ENCODE measurements around the gene CGB2.
"Not testable (repeated sequence)": the region's sequence is repeated elsewhere in the genome, so short reads cannot be mapped to it uniquely, and the experiment has no call there.

Gene CGB2

DNA sequence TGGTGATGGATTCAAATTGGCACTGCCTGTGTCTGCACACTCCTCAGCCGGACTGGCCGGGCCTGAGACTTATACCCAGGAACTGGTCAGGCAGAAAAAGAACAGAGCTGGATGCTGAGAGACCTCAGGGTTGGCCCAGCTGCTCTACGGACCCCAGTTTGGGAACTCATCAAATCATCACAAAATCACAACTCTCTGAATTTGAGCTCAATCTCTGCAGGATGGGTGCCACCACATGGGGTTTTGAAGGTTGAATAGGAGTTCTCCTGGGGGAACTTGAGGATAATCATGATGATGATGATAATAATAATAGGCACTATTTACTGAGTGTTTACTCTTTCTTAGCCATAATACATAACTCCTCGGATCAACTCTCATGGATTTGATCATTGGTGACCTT is 11.0 kb downstream of the CGB2 start:
- H3K27me3 ChIP-seq (ENCODE audit: control insufficient read depth, insufficient read depth, low read length); H3K4me3 ChIP-seq (ENCODE audit: low read length); H3K9me3 ChIP-seq (replicated peaks; ENCODE audit: low read length); H3K9ac ChIP-seq (ENCODE audit: low read depth, low read length); H3K4me2 ChIP-seq (ENCODE audit: low read length); H3K36me3 ChIP-seq (ENCODE audit: insufficient read depth, low read length): not testable (repeated sequence)
- peaks cover 19% of the 10 kb centered on the region for H3K4me1 ChIP-seq (ENCODE audit: control insufficient read depth, insufficient read depth, low read length)

DNA sequence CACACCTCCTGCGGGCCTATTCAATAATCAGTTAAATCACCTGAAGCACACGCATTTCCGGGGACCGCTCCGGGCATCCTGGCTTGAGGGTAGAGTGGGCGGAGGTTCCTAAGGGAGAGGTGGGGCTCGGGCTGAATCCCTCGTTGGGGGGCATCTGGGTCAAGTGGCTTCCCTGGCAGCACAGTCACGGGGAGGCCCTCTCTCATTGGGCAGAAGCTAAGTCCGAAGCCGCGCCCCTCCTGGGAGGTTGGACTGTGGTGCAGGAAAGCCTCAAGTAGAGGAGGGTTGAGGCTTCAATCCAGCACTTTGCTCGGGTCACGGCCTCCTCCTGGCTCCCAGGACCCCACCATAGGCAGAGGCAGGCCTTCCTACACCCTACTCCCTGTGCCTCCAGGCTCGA is 11.9 kb downstream of the CGB2 start, which contains the start of gene CGB5:
TSS of gene CGB5 (plus strand) at position 301 of the 400 bp plus-strand sequence. CDS start 362 bp downstream, outside the sequence.
- H3K9ac ChIP-seq (ENCODE audit: low read depth, low read length); H3K9me3 ChIP-seq (replicated peaks; ENCODE audit: low read length); H3K27me3 ChIP-seq (ENCODE audit: control insufficient read depth, insufficient read depth, low read length); H3K4me2 ChIP-seq (ENCODE audit: low read length); H3K4me3 ChIP-seq (ENCODE audit: low read length); H3K36me3 ChIP-seq (ENCODE audit: insufficient read depth, low read length): not testable (repeated sequence)
- peaks cover 17% of the 10 kb centered on the region for H3K4me1 ChIP-seq (ENCODE audit: control insufficient read depth, insufficient read depth, low read length)

DNA sequence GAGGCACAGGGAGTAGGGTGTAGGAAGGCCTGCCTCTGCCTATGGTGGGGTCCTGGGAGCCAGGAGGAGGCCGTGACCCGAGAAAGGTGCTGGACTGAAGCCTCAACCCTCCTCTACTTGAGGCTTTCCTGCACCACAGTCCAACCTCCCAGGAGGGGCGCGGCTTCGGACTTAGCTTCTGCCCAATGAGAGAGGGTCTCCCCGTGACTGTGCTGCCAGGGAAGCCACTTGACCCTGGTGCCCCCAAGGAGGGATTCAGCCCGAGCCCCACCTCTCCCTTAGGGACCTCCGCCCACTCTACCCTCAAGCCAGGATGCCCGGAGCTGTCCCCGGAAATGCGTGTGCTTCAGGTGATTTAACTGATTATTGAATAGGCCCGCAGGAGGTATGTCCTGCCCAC is 17.3 kb downstream of the CGB2 start, which contains the start of gene CGB8:
TSS of gene CGB8 (minus strand) at position 101 of the 400 bp plus-strand sequence. CDS start 372 bp downstream, outside the sequence.
- H3K4me1 ChIP-seq (ENCODE audit: control insufficient read depth, insufficient read depth, low read length); H3K4me2 ChIP-seq (ENCODE audit: low read length); H3K9me3 ChIP-seq (replicated peaks; ENCODE audit: low read length); H3K9ac ChIP-seq (ENCODE audit: low read depth, low read length); H3K36me3 ChIP-seq (ENCODE audit: insufficient read depth, low read length); H3K27me3 ChIP-seq (ENCODE audit: control insufficient read depth, insufficient read depth, low read length); H3K4me3 ChIP-seq (ENCODE audit: low read length): not testable (repeated sequence)

DNA sequence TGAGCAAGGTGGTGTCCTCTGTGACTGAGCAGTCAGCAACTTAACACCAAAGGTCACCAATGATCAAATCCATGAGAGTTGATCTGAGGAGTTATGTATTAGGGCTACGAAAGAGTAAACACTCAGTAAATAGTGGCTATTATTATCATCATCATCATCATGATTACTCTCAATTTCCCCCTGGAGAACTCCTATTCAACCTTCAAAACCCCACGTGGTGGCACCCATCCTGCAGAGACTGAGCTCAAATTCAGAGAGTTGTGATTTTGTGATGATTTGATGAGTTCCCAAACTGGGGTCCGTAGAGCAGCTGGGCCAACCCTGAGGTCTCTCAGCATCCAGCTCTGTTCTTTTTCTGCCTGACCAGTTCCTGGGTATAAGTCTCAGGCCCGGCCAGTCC is 18.1 kb downstream of the CGB2 start:
- H3K9ac ChIP-seq (ENCODE audit: low read depth, low read length); H3K4me3 ChIP-seq (ENCODE audit: low read length); H3K27me3 ChIP-seq (ENCODE audit: control insufficient read depth, insufficient read depth, low read length); H3K36me3 ChIP-seq (ENCODE audit: insufficient read depth, low read length); H3K9me3 ChIP-seq (replicated peaks; ENCODE audit: low read length); H3K4me1 ChIP-seq (ENCODE audit: control insufficient read depth, insufficient read depth, low read length); H3K4me2 ChIP-seq (ENCODE audit: low read length): not testable (repeated sequence)

DNA sequence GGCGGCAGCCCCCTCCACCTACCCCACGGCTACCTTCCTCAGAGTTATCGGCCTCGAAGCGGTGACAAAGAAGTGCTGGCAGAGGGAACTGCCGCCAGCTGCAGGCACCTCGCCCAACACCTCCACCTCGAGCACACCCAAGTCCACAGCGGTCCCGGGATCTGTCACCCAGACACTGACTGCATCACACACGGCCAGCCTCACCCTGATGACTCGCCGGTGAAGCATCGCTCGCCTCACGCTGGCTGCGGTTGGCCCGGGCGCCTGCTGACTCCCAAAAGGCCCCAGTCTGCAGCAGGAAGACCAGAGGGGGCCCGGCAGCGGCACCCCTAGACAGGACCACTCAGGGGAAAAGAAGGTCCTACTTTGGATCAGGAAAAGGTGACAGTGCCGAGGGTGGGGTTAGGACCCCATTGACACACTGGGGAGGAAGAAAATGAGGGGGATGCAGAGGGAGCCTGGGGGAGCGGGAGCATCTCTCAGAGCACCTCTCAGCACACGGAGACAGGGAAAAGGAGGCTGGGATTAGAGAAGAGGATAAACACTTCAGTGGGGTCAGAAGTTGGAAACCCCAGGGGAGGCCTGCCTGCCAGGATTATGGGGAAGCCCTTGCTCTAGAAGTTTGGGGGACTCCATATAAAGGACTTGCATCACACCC is 18.8 kb downstream of the CGB2 start:
- H3K27me3 ChIP-seq (ENCODE audit: control insufficient read depth, insufficient read depth, low read length), result not testable (repeated sequence)
- H3K9ac ChIP-seq (ENCODE audit: low read depth, low read length), result peak overlapping the region; percentile 50

DNA sequence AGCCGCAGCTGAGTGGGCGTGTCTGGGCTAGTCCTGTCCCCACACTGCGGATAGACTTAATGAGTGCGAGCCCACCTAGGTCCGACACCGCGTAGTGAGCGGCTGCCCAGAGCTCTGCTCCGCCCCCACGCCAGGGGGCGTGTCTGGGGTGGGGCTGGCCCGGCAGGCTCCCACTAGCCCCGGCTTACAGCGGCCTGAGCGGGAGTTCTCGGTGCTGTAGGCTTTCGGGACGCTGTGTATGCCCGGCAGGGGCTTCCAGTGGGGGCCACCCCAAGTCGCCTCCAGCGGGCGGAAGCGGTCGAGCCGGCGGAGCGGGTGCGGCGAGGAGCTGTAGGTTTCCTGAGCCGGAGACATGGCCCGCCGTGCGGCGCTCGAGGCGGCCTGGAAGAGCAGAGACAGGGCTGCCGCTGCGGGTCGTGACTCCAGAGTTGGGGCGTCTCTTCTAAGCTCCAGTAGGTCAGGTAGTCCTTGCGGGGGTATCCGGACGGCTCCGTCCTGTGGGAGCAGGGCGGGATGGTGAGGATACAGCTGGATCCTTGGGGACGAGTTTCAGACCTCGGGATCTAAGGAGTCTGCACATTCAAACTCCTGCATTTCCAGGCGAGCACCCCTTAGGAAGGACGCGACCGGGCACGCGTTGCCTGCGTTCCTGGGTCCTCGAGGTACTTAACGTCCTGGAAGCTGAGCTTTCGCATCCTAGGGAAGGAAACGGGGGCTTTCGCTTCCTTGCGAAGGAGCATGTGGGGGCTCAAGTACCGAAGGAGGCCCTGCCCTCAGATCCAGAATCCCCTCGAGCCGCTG is 24.6 kb downstream of the CGB2 start:
- H3K27me3 ChIP-seq (ENCODE audit: control insufficient read depth, insufficient read depth, low read length), result no peaks in the 10 kb centered on the region

More for the DNA sequence above, 18.8 kb downstream of the CGB2 start:
- not testable (repeated sequence) for H3K4me1 ChIP-seq (ENCODE audit: control insufficient read depth, insufficient read depth, low read length); H3K9me3 ChIP-seq (replicated peaks; ENCODE audit: low read length); H3K36me3 ChIP-seq (ENCODE audit: insufficient read depth, low read length); H3K4me3 ChIP-seq (ENCODE audit: low read length)
- peak overlapping the region; percentile 59 for H3K4me2 ChIP-seq (ENCODE audit: low read length)

DNA sequence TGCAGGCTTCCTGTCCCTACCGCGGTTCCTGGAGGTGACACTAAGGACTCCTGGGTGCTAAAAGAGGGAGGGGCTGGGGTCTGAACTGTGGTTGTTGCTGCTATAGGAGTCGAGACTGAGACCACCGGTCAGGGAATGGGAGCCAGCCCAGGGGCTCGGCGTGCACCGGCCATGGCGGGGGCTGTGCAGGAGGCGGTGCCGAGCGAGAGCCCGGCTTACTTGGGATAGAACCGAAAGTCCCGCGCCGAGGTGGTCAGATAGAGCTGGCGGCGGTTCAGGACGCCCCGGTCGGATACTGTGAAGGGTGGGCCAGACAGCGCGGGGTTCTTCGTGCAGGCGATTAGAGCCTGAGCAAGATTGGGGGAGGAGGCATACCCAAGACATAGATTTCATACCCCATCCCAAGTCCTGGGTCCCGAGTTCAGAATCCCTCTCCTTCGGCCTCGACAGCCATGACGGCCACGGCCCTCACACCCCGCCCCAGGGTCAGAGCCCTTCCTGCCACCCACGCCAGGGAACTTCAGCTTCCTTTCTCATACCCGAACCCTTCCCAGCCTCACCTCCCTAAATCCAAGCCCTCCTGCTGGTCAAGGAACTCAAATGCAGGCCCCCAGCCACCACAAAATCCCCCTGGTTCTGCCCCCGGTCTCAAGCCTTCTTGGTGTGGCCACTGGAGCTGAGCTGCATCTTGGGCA is 25.4 kb downstream of the CGB2 start:
- not testable (repeated sequence) for H3K9me3 ChIP-seq (replicated peaks; ENCODE audit: low read length); H3K27me3 ChIP-seq (ENCODE audit: control insufficient read depth, insufficient read depth, low read length); H3K36me3 ChIP-seq (ENCODE audit: insufficient read depth, low read length)
- H3K4me3 ChIP-seq (ENCODE audit: low read length), result peak overlapping the region; percentile 77
- H3K4me1 ChIP-seq (ENCODE audit: control insufficient read depth, insufficient read depth, low read length), result peaks cover 16% of the 10 kb centered on the region
- H3K9ac ChIP-seq (ENCODE audit: low read depth, low read length), result peak overlapping the region; percentile 71
- peak overlapping the region; percentile 90 for H3K4me2 ChIP-seq (ENCODE audit: low read length)

More for the DNA sequence above, 24.6 kb downstream of the CGB2 start:
- Histone ChIP-seq H3K9me3 (replicated peaks; ENCODE audit: low read length) (no peaks in the 10 kb centered on the region), H3K4me3 (ENCODE audit: low read length) (peak overlapping the region; percentile 77), H3K9ac (ENCODE audit: low read depth, low read length) (peak overlapping the region; percentile 71), H3K4me2 (ENCODE audit: low read length) (peak overlapping the region; percentile 90), H3K36me3 (ENCODE audit: insufficient read depth, low read length) (no peaks in the 10 kb centered on the region), H3K4me1 (ENCODE audit: control insufficient read depth, insufficient read depth, low read length) (peaks cover 16% of the 10 kb centered on the region)

DNA sequence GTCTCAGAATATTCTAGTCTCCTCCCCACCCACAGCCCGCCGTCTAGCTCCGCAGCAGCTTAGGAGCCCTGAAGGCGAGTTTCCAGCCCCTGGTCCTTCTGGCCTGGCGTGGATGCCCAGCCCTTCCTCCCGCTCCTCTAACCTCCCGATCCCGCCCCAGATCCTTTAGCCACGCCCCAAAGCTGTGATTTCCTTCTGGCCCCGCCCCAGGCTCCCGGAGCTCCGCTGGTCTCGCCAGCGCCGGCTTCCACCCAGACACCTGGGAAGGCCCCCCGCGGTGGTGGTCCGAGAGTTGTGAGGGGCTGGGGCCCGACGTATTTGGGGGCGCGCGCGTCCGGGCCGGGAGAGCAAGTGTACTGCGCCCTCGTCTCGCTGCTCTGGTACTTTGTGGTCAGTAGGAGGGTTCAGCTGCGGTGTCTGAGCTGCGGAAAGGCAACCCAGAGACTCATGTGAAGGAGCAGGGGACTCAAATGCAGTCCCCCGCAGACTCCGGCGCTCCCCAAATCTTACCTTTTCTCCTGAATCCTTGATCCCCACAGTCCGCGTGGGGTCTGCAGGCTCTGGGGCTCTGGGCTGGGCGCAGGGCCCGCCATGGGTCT is 26.0 kb downstream of the CGB2 start, which contains the start of gene CGB7:
TSS of gene CGB7 (minus strand) at position 114 of the 599 bp plus-strand sequence. CDS start 2,374 bp downstream, outside the sequence.
- Histone ChIP-seq H3K9me3 (replicated peaks; ENCODE audit: low read length) (no peaks in the 10 kb centered on the region), H3K9ac (ENCODE audit: low read depth, low read length) (peak within 1 kb of the TSS; percentile 71), H3K4me1 (ENCODE audit: control insufficient read depth, insufficient read depth, low read length) (peaks cover 16% of the 10 kb centered on the region), H3K4me2 (ENCODE audit: low read length) (peak within 1 kb of the TSS; percentile 90), H3K36me3 (ENCODE audit: insufficient read depth, low read length) (no peaks in the 10 kb centered on the region), H3K27me3 (ENCODE audit: control insufficient read depth, insufficient read depth, low read length) (no peaks in the 10 kb centered on the region), H3K4me3 (ENCODE audit: low read length) (peak within 1 kb of the TSS; percentile 77)

DNA sequence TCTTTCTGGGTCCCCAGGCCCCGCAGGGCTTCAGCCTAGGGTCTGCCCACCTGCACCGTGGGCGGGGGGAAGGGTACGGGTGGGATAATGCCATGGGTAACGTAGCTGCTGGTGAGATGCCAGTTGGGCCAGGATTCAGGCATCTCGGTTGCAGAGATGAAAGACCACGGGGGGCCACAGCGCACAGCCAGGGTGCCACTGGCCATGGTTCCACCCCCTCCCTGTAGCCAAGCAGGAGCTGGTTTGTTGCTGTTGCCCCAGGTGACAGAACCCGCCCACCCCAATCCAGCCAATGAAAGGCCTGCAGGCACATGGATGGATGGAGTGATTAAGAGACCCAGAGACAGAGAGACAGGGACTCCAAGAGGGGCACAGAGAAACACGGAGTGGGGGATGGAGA is 26.9 kb downstream of the CGB2 start:
- H3K27me3 ChIP-seq (ENCODE audit: control insufficient read depth, insufficient read depth, low read length), result no peaks in the 10 kb centered on the region
- no peaks in the 10 kb centered on the region for H3K36me3 ChIP-seq (ENCODE audit: insufficient read depth, low read length)
- H3K9me3 ChIP-seq (replicated peaks; ENCODE audit: low read length), result no peaks in the 10 kb centered on the region
- H3K9ac ChIP-seq (ENCODE audit: low read depth, low read length), result no peak overlapping the region
- H3K4me1 ChIP-seq (ENCODE audit: control insufficient read depth, insufficient read depth, low read length), result peaks cover 16% of the 10 kb centered on the region
- no peak overlapping the region for H3K4me3 ChIP-seq (ENCODE audit: low read length)
- no peak overlapping the region for H3K4me2 ChIP-seq (ENCODE audit: low read length)

DNA sequence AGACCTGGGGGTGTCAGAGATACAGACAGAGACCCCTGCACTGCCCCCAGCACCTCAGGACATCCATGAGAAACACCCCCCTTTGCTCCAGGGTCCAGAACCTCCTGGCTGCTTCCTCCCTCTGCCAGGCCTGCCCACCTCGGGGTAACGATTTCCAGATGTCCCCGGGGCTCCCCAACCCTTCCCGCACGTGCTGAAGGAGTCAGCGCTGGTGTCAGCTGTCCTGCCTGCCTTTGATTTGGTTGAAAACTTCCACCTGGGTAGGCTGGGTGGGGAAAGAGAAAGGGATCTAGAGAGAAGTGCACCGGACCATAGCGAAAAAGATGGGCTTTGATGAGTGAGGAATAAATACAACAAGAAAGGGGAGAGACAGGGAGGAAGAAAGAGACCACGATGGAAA is 27.4 kb downstream of the CGB2 start:
- H3K4me1 ChIP-seq (ENCODE audit: control insufficient read depth, insufficient read depth, low read length), result peaks cover 16% of the 10 kb centered on the region
- peaks cover 3% of the 10 kb centered on the region for H3K27me3 ChIP-seq (ENCODE audit: control insufficient read depth, insufficient read depth, low read length)
- H3K4me2 ChIP-seq (ENCODE audit: low read length), result no peak overlapping the region
- H3K4me3 ChIP-seq (ENCODE audit: low read length), result no peak overlapping the region
- no peaks in the 10 kb centered on the region for H3K36me3 ChIP-seq (ENCODE audit: insufficient read depth, low read length)
- no peak overlapping the region for H3K9ac ChIP-seq (ENCODE audit: low read depth, low read length)
- H3K9me3 ChIP-seq (replicated peaks; ENCODE audit: low read length), result no peaks in the 10 kb centered on the region

DNA sequence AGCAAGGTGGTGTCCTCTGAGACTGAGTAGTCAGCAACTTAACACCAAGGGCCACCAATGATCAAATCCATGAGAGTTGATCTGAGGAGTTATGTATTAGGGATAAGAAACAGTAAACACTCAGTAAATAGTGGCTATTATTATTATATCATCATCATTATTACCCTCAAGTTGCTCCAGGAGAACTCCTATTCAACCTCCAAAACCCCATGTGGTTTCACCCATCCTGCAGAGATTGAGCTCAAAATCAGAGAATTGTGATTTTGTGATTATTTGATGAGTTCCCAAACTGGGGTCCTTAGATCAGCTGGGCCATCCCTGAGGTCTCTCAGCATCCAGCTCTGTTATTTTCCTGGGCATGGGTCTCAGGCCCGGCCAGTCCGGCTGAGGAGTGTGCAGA is 29.3 kb downstream of the CGB2 start:
- no peaks in the 10 kb centered on the region for H3K36me3 ChIP-seq (ENCODE audit: insufficient read depth, low read length)
- H3K4me3 ChIP-seq (ENCODE audit: low read length), result no peak overlapping the region
- H3K9me3 ChIP-seq (replicated peaks; ENCODE audit: low read length), result no peaks in the 10 kb centered on the region
- no peak overlapping the region for H3K4me2 ChIP-seq (ENCODE audit: low read length)
- no peak overlapping the region for H3K9ac ChIP-seq (ENCODE audit: low read depth, low read length)
- peaks cover 21% of the 10 kb centered on the region for H3K4me1 ChIP-seq (ENCODE audit: control insufficient read depth, insufficient read depth, low read length)
- peaks cover 11% of the 10 kb centered on the region for H3K27me3 ChIP-seq (ENCODE audit: control insufficient read depth, insufficient read depth, low read length)

All from skeletal muscle satellite cell (primary cell).